T-cell (primary cell): ENCODE results near the gene REL. TPM values are rescaled to one million over a fixed set of nuclear protein-coding genes. Genes with fewer than 3 reads are reported as not detected.
"Not testable (repeated sequence)": the region's sequence is repeated elsewhere in the genome, so short reads cannot be mapped to it uniquely, and the experiment has no call there.

ENCODE experiments used
- ATAC-seq, 4 experiments: fragments of 200-7000 bp in 3 of 4; fragments of 150-1000 bp in 1 of 4; cut with Tn5 transposase; replicated peaks in 1 of 4; 1 replicate in 3 of 4; 2 replicates in 1 of 4; pipeline ENCODE4 v1.10.0; 2021; ENCODE audit warnings: moderate library complexity in 3 of 4, mild to moderate bottlenecking in 2 of 4, moderate number of reproducible peaks in 1 of 4
- CTCF ChIA-PET, 2 donors: fragments of 300-600 bp; sonication (Branson Sonifier 250); formaldehyde crosslinking; loops; one replicate each; lab custom pipeline; 2022; ENCODE audit warnings: antibody characterized with exemption in 2 of 2; lab: Charles Lee
- POLR2A ChIA-PET, 2 donors: fragments of 300-600 bp; sonication (Branson Sonifier 250); formaldehyde crosslinking; loops; one replicate each; lab custom pipeline; 2022; ENCODE audit warnings: antibody characterized with exemption in 2 of 2; lab: Charles Lee
- DNase-seq, 35 experiments: peaks; one replicate each; pipeline versions ENCODE4 v3.0.0 to v3.0.0-alpha.2; 2013 to 2023
- H3K27ac ChIP-seq: one replicate; pipeline ENCODE4 v1.5.1; 2013; ENCODE audit warnings: low read length
- H3K27me3 ChIP-seq, 2 experiments: replicated peaks in 1 of 2; 1 replicate in 1 of 2; 2 replicates in 1 of 2; pipeline versions ENCODE4 v1.6.1 to v1.7.0; 2013; ENCODE audit warnings: low read length in 1 of 2, mixed read lengths in 1 of 2; ENCODE audit not compliant: control insufficient read depth in 2 of 2, insufficient read depth in 2 of 2; ENCODE audit errors: extremely low read depth in 1 of 2
- H3K36me3 ChIP-seq, 2 donors: 1 replicate in 1 of 2; 2 replicates in 1 of 2; pipeline versions ENCODE4 v1.6.1 to v1.7.0; 2013; ENCODE audit warnings: low read length in 1 of 2; ENCODE audit not compliant: control insufficient read depth in 2 of 2, insufficient read depth in 1 of 2; ENCODE audit errors: extremely low read depth in 1 of 2
- H3K4me1 ChIP-seq, 2 experiments: 1 replicate in 1 of 2; 2 replicates in 1 of 2; pipeline versions ENCODE4 v1.6.1 to v1.7.0; 2013; ENCODE audit warnings: low read length in 2 of 2, mixed read lengths in 1 of 2; ENCODE audit not compliant: insufficient read depth in 2 of 2, control insufficient read depth in 1 of 2; ENCODE audit errors: extremely low read depth in 1 of 2
- H3K4me3 ChIP-seq, 2 donors: 1 replicate in 1 of 2; 2 replicates in 1 of 2; pipeline versions ENCODE4 v1.5.1 to v1.7.0; 2013; ENCODE audit warnings: mild to moderate bottlenecking in 2 of 2, low read length in 1 of 2, moderate library complexity in 1 of 2; ENCODE audit not compliant: control insufficient read depth in 1 of 2; ENCODE audit errors: extremely low read depth in 1 of 2
- H3K9me3 ChIP-seq: 2 replicates; pipeline ENCODE4 v1.7.0; 2013
- H3K27ac Mint-ChIP-seq, 2 donors: one replicate each; pipeline ENCODE4 v1.8.0; 2020 to 2021; ENCODE audit warnings: mild to moderate bottlenecking in 2 of 2, mixed read lengths in 2 of 2
- H3K27me3 Mint-ChIP-seq, 2 donors: one replicate each; pipeline ENCODE4 v1.8.0; 2021 to 2022; ENCODE audit warnings: mixed read lengths in 2 of 2
- H3K36me3 Mint-ChIP-seq: one replicate; pipeline ENCODE4 v1.8.0; 2021; ENCODE audit warnings: mixed read lengths
- H3K4me1 Mint-ChIP-seq, 3 donors: one replicate each; pipeline ENCODE4 v1.8.0; 2020 to 2022; ENCODE audit warnings: mixed read lengths in 3 of 3, mild to moderate bottlenecking in 1 of 3
- H3K4me3 Mint-ChIP-seq, 3 donors: one replicate each; pipeline ENCODE4 v1.8.0; 2020 to 2022; ENCODE audit warnings: mild to moderate bottlenecking in 3 of 3, mixed read lengths in 3 of 3, moderate library complexity in 3 of 3
- H3K9me3 Mint-ChIP-seq, 3 donors: one replicate each; pipeline ENCODE4 v1.8.0; 2020 to 2022; ENCODE audit warnings: mixed read lengths in 3 of 3
- WGBS: methylation state at CpG from one replicate; pipeline ENCODE4 v1.1.5; 2013; ENCODE audit warnings: missing lambda C conversion rate; ENCODE audit not compliant: insufficient coverage; 5-methylcytosine and 5-hydroxymethylcytosine counted together
- total RNA-seq, 35 experiments: library from RNA in 6 of 35; stranded (reverse) in 6 of 35; fragments of 120-200 nt in 1 of 35; gene quantifications; one replicate each; pipeline versions ENCODE4 v1.2.1 to v1.2.4 and lab custom pipeline; 2013 to 2026

The REL gene
- total RNA-seq, 5 donors from 2014 or later (not counting 1 experiment from before 2014, with no cell fraction given), result 19.9 to 69.9 (median 25.1) TPM

- CTCF ChIA-PET, result no interaction called here
- Histone ChIP-seq H3K36me3 (peaks cover 3 to 44% of the 10 kb centered on the region in 2 donors), H3K27me3 (no peaks in the 10 kb centered on the region), H3K9me3 (no peaks in the 10 kb centered on the region), H3K27ac (no peak overlapping the region), H3K4me3 (no peak overlapping the region), H3K4me1 (no peaks in the 10 kb centered on the region)
- ATAC-seq (peak in 1 of 4 experiments; percentile 14), DNase-seq (no peak)
- POLR2A ChIA-PET, result interaction anchor here in 1 of 2 donors (1.1 kb wide), 1 partner anchor 21 kb away, joined by 3 read pairs; no protein-coding TSS in a partner anchor
- Mint-ChIP-seq H3K36me3 (peaks cover 27% of the 10 kb centered on the region), H3K4me3 (no peak overlapping the region), H3K4me1 (peaks cover 0 to 8% (median 2%) of the 10 kb centered on the region in 3 donors), H3K27me3 (no peaks in the 10 kb centered on the region), H3K9me3 (no peaks in the 10 kb centered on the region), H3K27ac (peak overlapping the region in 1 of 2 donors; percentile 2)
- WGBS, result no CpG with 5 or more reads among the region's 2 CpGs
Measured at GRCh38 chr2:60906395-60906794, 25.0 kb downstream of the REL start.

- DNase-seq (no peak), ATAC-seq (peak in 1 of 4 experiments; percentile 15)
- Mint-ChIP-seq H3K27ac (no peak overlapping the region), H3K4me3 (no peak overlapping the region), H3K4me1 (peaks cover 0 to 8% (median 2%) of the 10 kb centered on the region in 3 donors), H3K36me3 (peaks cover 25% of the 10 kb centered on the region), H3K27me3 (no peaks in the 10 kb centered on the region), H3K9me3 (no peaks in the 10 kb centered on the region)
- CTCF ChIA-PET, result interaction anchor here in 1 of 2 donors (0.6 to 1.1 kb wide), 4 partner anchors 9 to 102 kb away, joined by 3 to 6 read pairs (median 4); no protein-coding TSS in a partner anchor
- 88% methylated on average over 3 of the region's 8 CpGs for WGBS
- no peak overlapping the region for H3K4me3 ChIP-seq
- no peak overlapping the region for H3K27ac ChIP-seq
- H3K9me3 ChIP-seq, result no peaks in the 10 kb centered on the region
- POLR2A ChIA-PET, result interaction anchor here in 1 of 2 donors (0.7 to 1.1 kb wide), 2 partner anchors 22 to 971 kb away, joined by 3 to 5 read pairs; no protein-coding TSS in a partner anchor
- H3K4me1 ChIP-seq, result no peaks in the 10 kb centered on the region
- H3K36me3 ChIP-seq, result peaks cover 3 to 36% of the 10 kb centered on the region in 2 donors
- H3K27me3 ChIP-seq, result no peaks in the 10 kb centered on the region
Measured at GRCh38 chr2:60907329-60907728, 26.0 kb downstream of the REL start.

- H3K36me3 Mint-ChIP-seq, result peaks cover 43% of the 10 kb centered on the region
Measured at GRCh38 chr2:60925994-60926740, 44.8 kb downstream of the REL start.

GRCh38 chr2:60926741-60927552 lies 45.6 kb downstream of the REL start:
- Mint-ChIP-seq H3K4me1 (peaks cover 0 to 9% (median 6%) of the 10 kb centered on the region in 3 donors), H3K9me3 (no peaks in the 10 kb centered on the region), H3K4me3 (no peak overlapping the region), H3K36me3 (peaks cover 44% of the 10 kb centered on the region), H3K27me3 (no peaks in the 10 kb centered on the region), H3K27ac (peak overlapping the region in 1 of 2 donors; percentile 37)
- DNase-seq, result peak in 1 of 35 experiments; percentile 15
- Histone ChIP-seq H3K27ac (no peak overlapping the region), H3K4me3 (no peak overlapping the region), H3K27me3 (no peaks in the 10 kb centered on the region), H3K4me1 (peaks cover 0 to 2% of the 10 kb centered on the region in 2 experiments), H3K9me3 (no peaks in the 10 kb centered on the region), H3K36me3 (peaks cover 0 to 35% of the 10 kb centered on the region in 2 donors)
- WGBS, result no CpG with 5 or more reads among the region's 3 CpGs
- CTCF ChIA-PET, result no interaction called here
- no peak for ATAC-seq
- POLR2A ChIA-PET, result interaction anchor here in 1 of 2 donors (0.5 kb wide), 1 partner anchor 65 kb away, joined by 3 read pairs; no protein-coding TSS in a partner anchor

More at GRCh38 chr2:60925994-60926740, 44.8 kb downstream of the REL start:
- DNase-seq (no peak), ATAC-seq (no peak)
- peaks cover 0 to 9% (median 6%) of the 10 kb centered on the region in 3 donors for H3K4me1 Mint-ChIP-seq
- ChIA-PET CTCF (no interaction called here), POLR2A (interaction anchor here in 1 of 2 donors (0.5 kb wide), 1 partner anchor 65 kb away, joined by 3 read pairs; no protein-coding TSS in a partner anchor)
- H3K36me3 ChIP-seq, result peaks cover 0 to 39% of the 10 kb centered on the region in 2 donors
- H3K27me3 ChIP-seq, result no peaks in the 10 kb centered on the region
- peaks cover 0 to 2% of the 10 kb centered on the region in 2 experiments for H3K4me1 ChIP-seq
- H3K27ac Mint-ChIP-seq, result no peak overlapping the region
- H3K27me3 Mint-ChIP-seq, result no peaks in the 10 kb centered on the region
- H3K4me3 ChIP-seq, result no peak overlapping the region
- no peaks in the 10 kb centered on the region for H3K9me3 Mint-ChIP-seq
- no peak overlapping the region for H3K4me3 Mint-ChIP-seq
- H3K27ac ChIP-seq, result no peak overlapping the region
- H3K9me3 ChIP-seq, result no peaks in the 10 kb centered on the region
- 90% methylated on average over 4 of the region's 7 CpGs for WGBS

- H3K4me1 ChIP-seq, H3K27ac Mint-ChIP-seq, H3K27me3 Mint-ChIP-seq, DNase-seq, H3K4me3 Mint-ChIP-seq, POLR2A ChIA-PET, H3K27me3 ChIP-seq, CTCF ChIA-PET, H3K36me3 ChIP-seq, H3K27ac ChIP-seq, H3K9me3 Mint-ChIP-seq, ATAC-seq, H3K9me3 ChIP-seq, H3K4me3 ChIP-seq: not testable (repeated sequence)
- 100% methylated on average over 2 of the region's 5 CpGs for WGBS
- peaks cover 2 to 12% (median 6%) of the 10 kb centered on the region in 3 donors for H3K4me1 Mint-ChIP-seq
- peaks cover 36% of the 10 kb centered on the region for H3K36me3 Mint-ChIP-seq
Measured at GRCh38 chr2:60932061-60932460, 50.7 kb downstream of the REL start.

GRCh38 chr2:60932954-60933353 lies 51.6 kb downstream of the REL start:
- H3K27ac Mint-ChIP-seq, result no peak overlapping the region

More at GRCh38 chr2:60932954-60933353, 51.6 kb downstream of the REL start:
- 100% methylated on average over 1 of the region's 3 CpGs for WGBS
- H3K27me3 ChIP-seq, result no peaks in the 10 kb centered on the region
- H3K36me3 Mint-ChIP-seq, result peaks cover 35% of the 10 kb centered on the region
- CTCF ChIA-PET, result no interaction called here
- no peak overlapping the region for H3K4me3 Mint-ChIP-seq
- POLR2A ChIA-PET, result no interaction called here
- H3K36me3 ChIP-seq, result peaks cover 0 to 5% of the 10 kb centered on the region in 2 donors
- ATAC-seq (no peak), DNase-seq (no peak)
- H3K4me1 Mint-ChIP-seq, result peaks cover 6 to 12% (median 7%) of the 10 kb centered on the region in 3 donors
- H3K27me3 Mint-ChIP-seq, result no peaks in the 10 kb centered on the region
- no peaks in the 10 kb centered on the region for H3K9me3 Mint-ChIP-seq
- H3K27ac ChIP-seq, result no peak overlapping the region
- no peak overlapping the region for H3K4me3 ChIP-seq
- no peaks in the 10 kb centered on the region for H3K9me3 ChIP-seq
- no peaks in the 10 kb centered on the region for H3K4me1 ChIP-seq
